Vagina (tissue), 2 donors: ENCODE measurements around the gene RERG.

Experiments
- POLR2AphosphoS5 ChIP-seq, 2 donors: sonication (generic); formaldehyde crosslinking; IDR thresholded peaks; one replicate each; pipeline ENCODE4 v1.9.0; 2017; ENCODE audit warnings: antibody characterized with exemption in 2 of 2, mild to moderate bottlenecking in 2 of 2, low read depth in 1 of 2; ENCODE audit not compliant: insufficient read depth in 1 of 2
- TF ChIP-seq, protein P1 (sequence below), 3 experiments: fragments of 450-650 bp in 2 of 3; fragments of 200-600 bp in 1 of 3; sonication (generic) in 1 of 3; IDR thresholded peaks; one replicate each; pipeline ENCODE4 v1.5.1; 2017 to 2019; ENCODE audit warnings: antibody characterized with exemption in 3 of 3, mild to moderate bottlenecking in 2 of 3, moderate library complexity in 2 of 3

DNA sequence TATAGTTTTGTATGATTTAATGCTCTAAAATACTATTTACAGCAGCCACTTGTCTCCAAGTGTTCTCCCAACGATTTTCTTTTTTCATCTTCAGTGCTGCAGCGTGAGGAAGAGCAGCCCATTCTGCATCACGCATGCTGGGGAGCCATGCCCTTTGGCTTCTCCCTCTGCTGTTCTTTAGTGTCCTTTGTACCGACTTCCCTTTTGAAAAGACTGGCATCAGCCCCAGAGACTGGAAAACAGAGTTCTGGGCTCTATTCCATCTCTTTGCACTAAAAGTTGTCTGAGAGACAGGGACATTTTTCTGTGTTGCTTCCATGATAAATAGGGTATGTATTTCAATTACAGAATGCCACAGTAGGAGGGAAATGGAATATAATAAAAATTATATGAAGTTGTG is 105.1 kb downstream of the RERG start:
- peak in 1 of 2 donors; percentile 30 for TF ChIP-seq POLR2AphosphoS5 (IDR thresholded peaks at IDR 0.05; ENCODE audit: insufficient read depth in 1 of 2, low read depth in 1 of 2)
- TF ChIP-seq, protein P1, sequence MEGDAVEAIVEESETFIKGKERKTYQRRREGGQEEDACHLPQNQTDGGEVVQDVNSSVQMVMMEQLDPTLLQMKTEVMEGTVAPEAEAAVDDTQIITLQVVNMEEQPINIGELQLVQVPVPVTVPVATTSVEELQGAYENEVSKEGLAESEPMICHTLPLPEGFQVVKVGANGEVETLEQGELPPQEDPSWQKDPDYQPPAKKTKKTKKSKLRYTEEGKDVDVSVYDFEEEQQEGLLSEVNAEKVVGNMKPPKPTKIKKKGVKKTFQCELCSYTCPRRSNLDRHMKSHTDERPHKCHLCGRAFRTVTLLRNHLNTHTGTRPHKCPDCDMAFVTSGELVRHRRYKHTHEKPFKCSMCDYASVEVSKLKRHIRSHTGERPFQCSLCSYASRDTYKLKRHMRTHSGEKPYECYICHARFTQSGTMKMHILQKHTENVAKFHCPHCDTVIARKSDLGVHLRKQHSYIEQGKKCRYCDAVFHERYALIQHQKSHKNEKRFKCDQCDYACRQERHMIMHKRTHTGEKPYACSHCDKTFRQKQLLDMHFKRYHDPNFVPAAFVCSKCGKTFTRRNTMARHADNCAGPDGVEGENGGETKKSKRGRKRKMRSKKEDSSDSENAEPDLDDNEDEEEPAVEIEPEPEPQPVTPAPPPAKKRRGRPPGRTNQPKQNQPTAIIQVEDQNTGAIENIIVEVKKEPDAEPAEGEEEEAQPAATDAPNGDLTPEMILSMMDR (IDR thresholded peaks at IDR 0.05) = no peak
